Kidney epithelial cell (primary cell): ENCODE data around the gene SKIC8. TPM values are rescaled to one million over a fixed set of nuclear protein-coding genes. Genes with fewer than 3 reads are reported as not detected.

Source experiments
- DNase-seq: peaks from one replicate; pipeline ENCODE4 v3.0.0-alpha.2; 2010; ENCODE audit warnings: low read depth
- H3K27me3 ChIP-seq: 2 replicates; pipeline ENCODE4 v1.6.0; 2011; ENCODE audit warnings: low read length; ENCODE audit not compliant: control insufficient read depth, insufficient read depth
- H3K36me3 ChIP-seq: 2 replicates; pipeline ENCODE4 v1.5.1; 2011; ENCODE audit warnings: low read length; ENCODE audit not compliant: control insufficient read depth, insufficient read depth
- H3K4me3 ChIP-seq: 2 replicates; pipeline ENCODE4 v1.5.1; 2011; ENCODE audit warnings: low read depth, mild to moderate bottlenecking, control low read depth, low read length
- CTCF ChIP-seq: IDR thresholded peaks from 2 replicates; pipeline ENCODE4 v1.5.1; 2011; ENCODE audit warnings: mild to moderate bottlenecking, moderate library complexity, low read length, control low read depth, inconsistent platforms; ENCODE audit not compliant: insufficient read depth, poor library complexity, severe bottlenecking
- total RNA-seq: library from RNA; depleted of rRNA; stranded (reverse); fragments of >200 nt; gene quantifications from 2 replicates; pipeline ENCODE4 v1.2.3, GENCODE V29; 2015

The SKIC8 gene
- total RNA-seq, 1 donor from 2014 or later: 51.1 TPM

- no peak for TF ChIP-seq CTCF
- H3K36me3 ChIP-seq: no peaks in the 10 kb centered on the region
- no peaks in the 10 kb centered on the region for H3K27me3 ChIP-seq
- no peak for DNase-seq
- H3K4me3 ChIP-seq: no peak overlapping the region
Measured at GRCh38 chr15:78244101-78244500, 55.3 kb downstream of the SKIC8 start.

- DNase-seq: no peak
- H3K27me3 ChIP-seq: no peaks in the 10 kb centered on the region
Measured at GRCh38 chr15:78243491-78243941, 55.9 kb downstream of the SKIC8 start.

GRCh38 chr15:78243058-78243457, 56.4 kb downstream of the SKIC8 start:
- no peaks in the 10 kb centered on the region for H3K36me3 ChIP-seq
- H3K27me3 ChIP-seq: no peaks in the 10 kb centered on the region
- no peak for TF ChIP-seq CTCF
- H3K4me3 ChIP-seq: no peak overlapping the region
- no peak for DNase-seq

More at GRCh38 chr15:78243491-78243941, 55.9 kb downstream of the SKIC8 start:
- Histone ChIP-seq H3K4me3 (no peak overlapping the region), H3K36me3 (no peaks in the 10 kb centered on the region)
- no peak for TF ChIP-seq CTCF

GRCh38 chr15:78242128-78242527, 57.3 kb downstream of the SKIC8 start:
- no peak for DNase-seq
- Histone ChIP-seq H3K4me3 (no peak overlapping the region), H3K27me3 (no peaks in the 10 kb centered on the region), H3K36me3 (no peaks in the 10 kb centered on the region)
- peak; percentile 35 for TF ChIP-seq CTCF

- Histone ChIP-seq H3K4me3 (no peak overlapping the region), H3K36me3 (no peaks in the 10 kb centered on the region), H3K27me3 (no peaks in the 10 kb centered on the region)
- TF ChIP-seq CTCF: peak; percentile 92
- DNase-seq: no peak
Measured at GRCh38 chr15:78241017-78241416, 58.4 kb downstream of the SKIC8 start.

- Histone ChIP-seq H3K36me3 (no peaks in the 10 kb centered on the region), H3K4me3 (no peak overlapping the region), H3K27me3 (peaks cover 5% of the 10 kb centered on the region)
- DNase-seq: no peak
- no peak for TF ChIP-seq CTCF
Measured at GRCh38 chr15:78239811-78240210, 59.6 kb downstream of the SKIC8 start.
